RWPE2 (cell line): ENCODE results near the gene DNAJC28.

Experiments
- ATAC-seq: fragments of 200-7000 bp; cut with Tn5 transposase; 3 replicates; pipeline ENCODE4 v1.9.1; 2021; ENCODE audit warnings: low read depth
- DNase-seq: peaks from one replicate; pipeline ENCODE4 v3.0.0-alpha.2; 2020; ENCODE audit warnings: low spot score
- H3K27ac ChIP-seq: fragments of 450-650 bp; 2 replicates; pipeline ENCODE4 v1.5.1; 2017; ENCODE audit warnings: mild to moderate bottlenecking; ENCODE audit not compliant: poor library complexity, severe bottlenecking
- H3K27me3 ChIP-seq: fragments of 250-450 bp; sonication (Bioruptor Pico); 2 replicates; pipeline ENCODE4 v1.5.1; 2021; ENCODE audit warnings: mild to moderate bottlenecking, moderate library complexity; ENCODE audit not compliant: insufficient read depth, poor library complexity, severe bottlenecking
- H3K36me3 ChIP-seq: fragments of 250-450 bp; sonication (Bioruptor Pico); 2 replicates; pipeline ENCODE4 v1.5.1; 2020; ENCODE audit warnings: low read depth, mild to moderate bottlenecking, moderate library complexity
- H3K4me1 ChIP-seq: fragments of 250-450 bp; sonication (Bioruptor Pico); 2 replicates; pipeline ENCODE4 v1.5.1; 2021; ENCODE audit warnings: mild to moderate bottlenecking, moderate library complexity; ENCODE audit not compliant: insufficient read depth, poor library complexity, severe bottlenecking
- H3K4me3 ChIP-seq: fragments of 250-450 bp; sonication (Bioruptor Pico); 2 replicates; pipeline ENCODE4 v1.5.1; 2021; ENCODE audit warnings: mild to moderate bottlenecking, moderate library complexity; ENCODE audit not compliant: severe bottlenecking
- H3K9me3 ChIP-seq: fragments of 250-450 bp; sonication (Bioruptor Pico); 2 replicates; pipeline ENCODE4 v1.5.1; 2021; ENCODE audit warnings: mild to moderate bottlenecking, moderate library complexity; ENCODE audit not compliant: severe bottlenecking
- CTCF ChIP-seq: fragments of 450-650 bp; IDR thresholded peaks from one replicate; pipeline ENCODE4 v1.5.1; 2017; ENCODE audit warnings: mild to moderate bottlenecking, moderate library complexity; ENCODE audit not compliant: poor library complexity, severe bottlenecking

The DNAJC28 gene

GRCh38 chr21:33537212-33537611, 45.7 kb upstream of the DNAJC28 start:
- no peaks in the 10 kb centered on the region for H3K9me3 ChIP-seq
- no peak overlapping the region for H3K4me3 ChIP-seq
- H3K27me3 ChIP-seq = no peaks in the 10 kb centered on the region
- DNase-seq = no peak
- peaks cover 93% of the 10 kb centered on the region for H3K36me3 ChIP-seq
- peaks cover 15% of the 10 kb centered on the region for H3K4me1 ChIP-seq
- ATAC-seq = no peak
- no peak for TF ChIP-seq CTCF
- H3K27ac ChIP-seq = no peak overlapping the region

DNA sequence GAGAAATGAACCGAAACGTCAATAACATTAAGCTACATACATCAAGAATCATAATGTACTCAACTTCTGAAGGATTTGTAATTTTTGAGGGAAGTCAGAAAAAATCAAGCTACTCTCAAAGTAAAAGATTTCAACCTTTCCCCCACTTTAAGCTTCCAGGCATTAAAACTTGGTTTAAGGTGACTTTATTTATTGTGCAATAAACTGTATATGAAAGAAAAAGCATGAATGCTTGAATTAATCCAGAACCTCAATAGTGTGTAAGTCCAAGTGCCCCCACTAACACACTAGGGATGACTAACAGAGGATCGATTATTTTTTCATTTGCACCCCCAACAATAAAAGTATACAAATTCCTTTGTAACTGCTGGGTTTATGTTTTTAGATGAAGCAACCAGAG, 39.5 kb upstream of the DNAJC28 start:
- Histone ChIP-seq H3K27me3 (no peaks in the 10 kb centered on the region), H3K9me3 (no peaks in the 10 kb centered on the region), H3K36me3 (peaks cover 100% of the 10 kb centered on the region), H3K27ac (no peak overlapping the region), H3K4me1 (no peaks in the 10 kb centered on the region), H3K4me3 (no peak overlapping the region)
- ATAC-seq = no peak
- no peak for TF ChIP-seq CTCF
- DNase-seq = no peak

- Histone ChIP-seq H3K4me3 (no peak overlapping the region), H3K27ac (no peak overlapping the region), H3K27me3 (no peaks in the 10 kb centered on the region), H3K4me1 (no peaks in the 10 kb centered on the region), H3K36me3 (peaks cover 90% of the 10 kb centered on the region), H3K9me3 (no peaks in the 10 kb centered on the region)
- no peak for TF ChIP-seq CTCF
- DNase-seq (no peak), ATAC-seq (no peak)
These were observed 31.4 kb upstream of the DNAJC28 start for GRCh38 chr21:33522953-33523349.

DNA sequence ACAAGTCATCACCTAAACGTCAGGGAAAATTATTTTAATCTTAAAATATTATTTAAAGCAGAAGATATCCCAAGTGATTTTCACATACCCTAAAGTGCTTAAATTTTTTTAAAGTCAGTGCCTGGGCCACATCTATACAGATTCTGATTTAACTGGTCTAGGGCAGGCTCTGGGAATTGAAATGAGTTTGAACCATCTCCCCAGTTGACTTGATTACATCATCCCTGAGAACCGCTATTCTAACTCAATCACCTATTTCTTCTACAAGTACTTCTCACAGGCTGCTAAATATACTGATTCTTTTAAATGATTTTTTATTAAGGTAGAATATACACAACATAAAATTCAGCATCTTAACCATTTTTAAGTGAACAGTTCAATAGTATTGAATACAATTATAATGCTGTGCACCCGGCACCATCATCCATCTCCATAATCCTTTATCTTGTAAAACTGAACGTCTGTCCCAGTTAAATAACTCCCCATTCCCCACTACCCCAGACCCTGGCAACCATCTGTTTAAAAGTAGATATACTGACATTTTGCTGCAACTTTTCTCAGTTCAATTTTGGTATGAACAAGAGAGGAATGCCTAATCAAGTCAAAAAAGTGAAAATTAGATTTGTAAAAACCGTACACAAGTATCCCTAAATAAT, 30.9 kb upstream of the DNAJC28 start:
- Histone ChIP-seq H3K4me3 (no peak overlapping the region), H3K9me3 (no peaks in the 10 kb centered on the region), H3K4me1 (no peaks in the 10 kb centered on the region), H3K27ac (no peak overlapping the region), H3K36me3 (peaks cover 90% of the 10 kb centered on the region), H3K27me3 (no peaks in the 10 kb centered on the region)
- DNase-seq (no peak), ATAC-seq (no peak)
- no peak for TF ChIP-seq CTCF

DNA sequence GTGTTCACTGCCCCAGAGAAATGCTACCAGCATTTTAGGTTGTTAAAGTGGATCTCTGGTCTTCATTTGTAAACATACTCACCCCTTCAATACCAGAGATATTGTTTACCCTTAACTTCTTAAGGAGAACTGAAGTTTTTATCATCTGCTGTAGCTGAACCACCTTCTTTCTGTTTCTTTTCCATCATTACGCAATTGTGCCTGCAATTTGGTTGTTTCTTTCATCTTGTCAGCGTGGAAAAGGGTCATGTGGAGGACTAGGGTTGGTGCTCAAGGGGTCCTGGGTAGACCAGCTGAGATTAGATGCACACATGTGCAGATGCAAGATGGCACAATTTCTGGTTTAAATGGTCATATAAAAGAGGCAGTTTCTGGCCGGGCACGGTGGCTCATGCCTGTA, 27.4 kb upstream of the DNAJC28 start:
- no peaks in the 10 kb centered on the region for H3K4me1 ChIP-seq
- peaks cover 88% of the 10 kb centered on the region for H3K36me3 ChIP-seq
- TF ChIP-seq CTCF = no peak
- no peak overlapping the region for H3K27ac ChIP-seq
- no peak overlapping the region for H3K4me3 ChIP-seq
- ATAC-seq = no peak
- no peak for DNase-seq
- no peaks in the 10 kb centered on the region for H3K9me3 ChIP-seq
- H3K27me3 ChIP-seq = no peaks in the 10 kb centered on the region
